NT2/D1 (cell line): ENCODE data around the gene HIGD2A.

Source experiments
- DNase-seq: peaks from one replicate; pipeline ENCODE4 v3.0.0-alpha.2; 2011; ENCODE audit warnings: low read depth, low spot score
- H3K27me3 ChIP-seq: 2 replicates; pipeline ENCODE4 v1.6.0; 2011; ENCODE audit warnings: mild to moderate bottlenecking; ENCODE audit not compliant: insufficient read length, insufficient read depth
- H3K36me3 ChIP-seq: 2 replicates; pipeline ENCODE4 v1.6.1; 2011; ENCODE audit warnings: mild to moderate bottlenecking, low read length, mixed read lengths; ENCODE audit not compliant: insufficient read depth, insufficient read length
- H3K4me1 ChIP-seq: 2 replicates; pipeline ENCODE4 v1.5.1; 2011; ENCODE audit not compliant: insufficient read depth, insufficient read length
- H3K4me3 ChIP-seq: 2 replicates; pipeline ENCODE4 v1.5.1; 2011; ENCODE audit warnings: low read depth; ENCODE audit not compliant: insufficient read length
- H3K9ac ChIP-seq: 2 replicates; pipeline ENCODE4 v1.6.0; 2011; ENCODE audit warnings: low read depth; ENCODE audit not compliant: insufficient read length
- H3K9me3 ChIP-seq: 2 replicates; pipeline ENCODE4 v1.5.1; 2011; ENCODE audit warnings: mild to moderate bottlenecking, low read length; ENCODE audit not compliant: insufficient read depth
- SUZ12 ChIP-seq: IDR thresholded peaks from 2 replicates; pipeline ENCODE4 v1.6.1; 2011; ENCODE audit not compliant: insufficient read length, insufficient read depth; ENCODE audit errors: extremely low read depth
- YY1 ChIP-seq: IDR thresholded peaks from 2 replicates; pipeline ENCODE4 v1.6.1; 2011; ENCODE audit not compliant: insufficient read length, insufficient read depth
- ZNF274 ChIP-seq: IDR thresholded peaks from 2 replicates; pipeline ENCODE4 v1.6.1; 2011; ENCODE audit warnings: mild to moderate bottlenecking, low read depth, low read length

The HIGD2A gene

GRCh38 chr5:176388444-176389134 lies at the start of gene HIGD2A, which contains the start of gene NOP16:
Gene HIGD2A (plus strand): TSS chr5:176388751. CDS start chr5:176388820, 69 bp downstream.
Gene NOP16 (minus strand): TSS chr5:176388598. CDS start chr5:176388539, 59 bp downstream.
- Histone ChIP-seq H3K36me3 (peaks cover 71% of the 10 kb centered on the region), H3K4me3 (peak within 1 kb of the TSS; percentile 90), H3K4me1 (peaks cover 7% of the 10 kb centered on the region), H3K27me3 (no peaks in the 10 kb centered on the region), H3K9me3 (no peaks in the 10 kb centered on the region), H3K9ac (peak within 1 kb of the TSS; percentile 90)
- TF ChIP-seq SUZ12 (no peak), ZNF274 (no peak), YY1 (no peak)
- peak; percentile 92 for DNase-seq

- Histone ChIP-seq H3K4me3 (no peak overlapping the region), H3K36me3 (peaks cover 26% of the 10 kb centered on the region), H3K4me1 (no peaks in the 10 kb centered on the region), H3K9ac (no peak overlapping the region), H3K9me3 (no peaks in the 10 kb centered on the region), H3K27me3 (no peaks in the 10 kb centered on the region)
- DNase-seq: no peak
- TF ChIP-seq ZNF274 (no peak), SUZ12 (no peak), YY1 (no peak)
These were observed 49.2 kb upstream of the HIGD2A start for GRCh38 chr5:176339304-176339703.

- H3K36me3 ChIP-seq: peaks cover 45% of the 10 kb centered on the region
These were observed 47.0 kb upstream of the HIGD2A start for GRCh38 chr5:176341325-176342157.

GRCh38 chr5:176342158-176342483 lies 46.4 kb upstream of the HIGD2A start:
- Histone ChIP-seq H3K27me3 (no peaks in the 10 kb centered on the region), H3K9ac (no peak overlapping the region), H3K9me3 (no peaks in the 10 kb centered on the region), H3K4me1 (no peaks in the 10 kb centered on the region), H3K4me3 (no peak overlapping the region), H3K36me3 (peaks cover 44% of the 10 kb centered on the region)
- DNase-seq: no peak
- TF ChIP-seq SUZ12 (no peak), YY1 (no peak), ZNF274 (no peak)

More at GRCh38 chr5:176341325-176342157, 47.0 kb upstream of the HIGD2A start:
- Histone ChIP-seq H3K9me3 (no peaks in the 10 kb centered on the region), H3K27me3 (no peaks in the 10 kb centered on the region), H3K4me1 (no peaks in the 10 kb centered on the region), H3K9ac (no peak overlapping the region), H3K4me3 (no peak overlapping the region)
- DNase-seq: no peak
- TF ChIP-seq SUZ12 (no peak), ZNF274 (no peak), YY1 (no peak)

DNA sequence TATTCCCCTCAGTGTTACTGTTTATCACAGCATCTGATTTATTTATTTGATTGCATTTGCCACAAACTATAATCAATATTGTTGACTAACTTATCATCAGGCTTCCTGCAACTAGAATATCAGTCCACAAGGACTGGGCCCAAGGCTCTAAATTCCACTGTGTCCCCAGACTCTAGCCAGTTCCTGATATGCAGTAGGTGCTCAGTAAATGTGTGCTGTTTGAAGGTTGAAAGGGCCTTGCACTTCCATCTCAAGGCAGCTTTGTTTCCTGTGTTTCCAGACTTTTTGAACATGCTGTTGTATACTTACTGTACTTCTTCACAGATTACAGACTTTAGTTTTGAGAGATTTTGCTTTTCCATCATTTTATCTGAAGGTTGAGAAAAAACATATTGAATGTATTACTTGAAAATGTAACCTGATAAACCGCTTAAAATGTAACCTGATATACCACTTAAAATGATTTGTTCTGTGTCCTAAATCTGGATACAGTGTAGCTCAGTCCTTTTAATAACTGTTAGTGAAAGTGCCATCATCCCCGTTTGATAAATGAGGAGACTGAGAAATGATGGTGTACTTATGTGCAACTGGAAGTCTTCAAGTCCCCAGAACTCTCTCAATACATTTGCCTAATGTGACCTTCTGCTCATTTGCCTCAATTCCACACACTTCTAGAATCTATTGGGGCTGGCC lies 45.6 kb upstream of the HIGD2A start:
- H3K36me3 ChIP-seq: peaks cover 45% of the 10 kb centered on the region

DNA sequence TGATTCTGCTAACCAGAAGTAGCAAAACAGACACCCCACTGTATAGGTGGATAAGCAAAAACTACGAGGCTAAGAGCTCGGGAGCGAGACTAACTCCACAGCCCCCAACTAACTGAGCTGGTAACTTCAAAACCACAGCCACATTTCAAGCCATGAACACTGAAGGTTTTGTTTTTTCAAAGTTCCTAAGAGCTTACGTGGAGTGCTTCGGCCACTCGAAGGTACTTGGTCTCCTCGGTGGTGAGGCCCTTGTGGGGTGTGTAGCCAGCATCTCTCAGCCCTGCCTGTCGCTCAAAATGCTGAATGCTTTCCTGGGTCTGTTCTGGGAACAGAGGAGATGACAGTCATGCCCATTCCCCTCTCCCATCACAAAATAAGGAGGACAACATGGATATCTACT lies 38.1 kb upstream of the HIGD2A start:
- Histone ChIP-seq H3K36me3 (peaks cover 94% of the 10 kb centered on the region), H3K4me1 (no peaks in the 10 kb centered on the region), H3K27me3 (no peaks in the 10 kb centered on the region), H3K9ac (no peak overlapping the region), H3K4me3 (no peak overlapping the region), H3K9me3 (no peaks in the 10 kb centered on the region)
- TF ChIP-seq YY1 (no peak), SUZ12 (no peak), ZNF274 (no peak)
- no peak for DNase-seq

More for the DNA sequence above, 45.6 kb upstream of the HIGD2A start:
- Histone ChIP-seq H3K4me3 (no peak overlapping the region), H3K27me3 (no peaks in the 10 kb centered on the region), H3K4me1 (no peaks in the 10 kb centered on the region), H3K9ac (no peak overlapping the region), H3K9me3 (no peaks in the 10 kb centered on the region)
- DNase-seq: no peak
- no peak for TF ChIP-seq SUZ12
- TF ChIP-seq YY1: no peak
- no peak for TF ChIP-seq ZNF274
